Measurements from ENCODE around the gene CLIC3.
"Not testable (repeated sequence)": the region's sequence is repeated elsewhere in the genome, so short reads cannot be mapped to it uniquely, and the experiment has no call there.

CLIC3 gene

GRCh38 chr9:136996361-136997292, at the start of gene CLIC3:
Gene CLIC3 (minus strand): TSS chr9:136996568. CDS start chr9:136996543, 25 bp downstream.
- DNase-seq (ENCODE audit: low spot score), result peak; percentile 58

- peak; percentile 75 for DNase-seq (ENCODE audit: low spot score)
Measured at GRCh38 chr9:137045294-137046087, 49.1 kb upstream of the CLIC3 start.

GRCh38 chr9:137044502-137045177, 48.3 kb upstream of the CLIC3 start:
- DNase-seq (ENCODE audit: low spot score), result no peak

GRCh38 chr9:137044037-137044436, 47.7 kb upstream of the CLIC3 start:
- no peak for DNase-seq (ENCODE audit: low spot score)

- no peak for DNase-seq (ENCODE audit: low spot score)
Measured at GRCh38 chr9:137042751-137043727, 46.7 kb upstream of the CLIC3 start.

GRCh38 chr9:137041124-137041523, 44.8 kb upstream of the CLIC3 start:
- no peak for DNase-seq (ENCODE audit: low spot score)

- DNase-seq (ENCODE audit: low spot score), result no peak
Measured at GRCh38 chr9:137040568-137040967, 44.2 kb upstream of the CLIC3 start.

- no peak for DNase-seq (ENCODE audit: low spot score)
Measured at GRCh38 chr9:137039611-137040366, 43.4 kb upstream of the CLIC3 start.

- no peak for DNase-seq (ENCODE audit: low spot score)
Measured at GRCh38 chr9:137038916-137039315, 42.5 kb upstream of the CLIC3 start.

- DNase-seq (ENCODE audit: low spot score), result no peak
Measured at GRCh38 chr9:137037483-137037882, 41.1 kb upstream of the CLIC3 start.

- DNase-seq (ENCODE audit: low spot score), result no peak
Measured at GRCh38 chr9:137037035-137037434, 40.7 kb upstream of the CLIC3 start.

- no peak for DNase-seq (ENCODE audit: low spot score)
Measured at GRCh38 chr9:137035937-137036336, 39.6 kb upstream of the CLIC3 start.

GRCh38 chr9:137035507-137035834, 39.1 kb upstream of the CLIC3 start:
- DNase-seq (ENCODE audit: low spot score), result no peak

- peak; percentile 92 for DNase-seq (ENCODE audit: low spot score)
Measured at GRCh38 chr9:137034709-137035506, 38.5 kb upstream of the CLIC3 start.

- no peak for DNase-seq (ENCODE audit: low spot score)
Measured at GRCh38 chr9:137034039-137034708, 37.8 kb upstream of the CLIC3 start.

- not testable (repeated sequence) for DNase-seq (ENCODE audit: low spot score)
Measured at GRCh38 chr9:137033481-137033880, 37.1 kb upstream of the CLIC3 start.

- DNase-seq (ENCODE audit: low spot score), result no peak
Measured at GRCh38 chr9:137032858-137033257, 36.5 kb upstream of the CLIC3 start.

- no peak for DNase-seq (ENCODE audit: low spot score)
Measured at GRCh38 chr9:137031904-137032640, 35.7 kb upstream of the CLIC3 start, which contains the start of gene FUT7. Gene FUT7 (minus strand): TSS chr9:137032088. CDS start chr9:137031991, 97 bp downstream.

All from AG08396 (cell line).